SH-SY5Y (cell line): ENCODE data around the gene NKRF.

Source experiments
- GATA2 ChIP-seq: IDR thresholded peaks from 2 replicates; pipeline ENCODE4 v1.6.1; 2011; ENCODE audit warnings: mild to moderate bottlenecking, low read depth, low read length
- GATA3 ChIP-seq: IDR thresholded peaks from 2 replicates; pipeline ENCODE4 v1.6.1; 2011; ENCODE audit warnings: low read depth, mild to moderate bottlenecking, low read length, moderate library complexity

GRCh38 chrX:119552508-119552907 lies 53.7 kb downstream of the NKRF start:
- TF ChIP-seq GATA2: no peak
- no peak for TF ChIP-seq GATA3
